ENCODE measurements around the gene TRPC3.

The TRPC3 gene

GRCh38 chr4:121988950-121989349, 37.1 kb upstream of the TRPC3 start:
- H3K27ac ChIP-seq: no peak overlapping the region
- TF ChIP-seq ZFX (IDR thresholded peaks at IDR 0.05; ENCODE audit: borderline replicate concordance): no peak

DNA sequence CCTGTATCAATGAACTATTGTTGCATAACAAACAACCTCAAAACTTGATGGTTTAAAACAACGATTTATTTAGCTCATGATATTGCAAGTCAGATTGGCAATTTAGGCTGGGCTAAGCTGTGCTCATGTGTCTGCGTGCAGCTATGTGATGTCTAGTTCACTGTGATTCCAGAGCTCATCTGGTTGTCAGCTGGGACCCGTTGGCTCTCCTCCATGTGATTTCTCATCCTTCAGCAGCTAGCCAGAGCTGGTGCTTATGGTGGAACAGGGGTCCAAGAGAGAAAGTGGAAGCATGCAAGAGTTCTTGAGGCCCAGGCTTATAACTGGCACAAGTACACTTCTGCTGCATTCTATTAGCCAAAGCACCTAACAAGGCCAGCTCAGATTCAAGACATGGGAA, 28.8 kb upstream of the TRPC3 start:
- TF ChIP-seq, protein P1, sequence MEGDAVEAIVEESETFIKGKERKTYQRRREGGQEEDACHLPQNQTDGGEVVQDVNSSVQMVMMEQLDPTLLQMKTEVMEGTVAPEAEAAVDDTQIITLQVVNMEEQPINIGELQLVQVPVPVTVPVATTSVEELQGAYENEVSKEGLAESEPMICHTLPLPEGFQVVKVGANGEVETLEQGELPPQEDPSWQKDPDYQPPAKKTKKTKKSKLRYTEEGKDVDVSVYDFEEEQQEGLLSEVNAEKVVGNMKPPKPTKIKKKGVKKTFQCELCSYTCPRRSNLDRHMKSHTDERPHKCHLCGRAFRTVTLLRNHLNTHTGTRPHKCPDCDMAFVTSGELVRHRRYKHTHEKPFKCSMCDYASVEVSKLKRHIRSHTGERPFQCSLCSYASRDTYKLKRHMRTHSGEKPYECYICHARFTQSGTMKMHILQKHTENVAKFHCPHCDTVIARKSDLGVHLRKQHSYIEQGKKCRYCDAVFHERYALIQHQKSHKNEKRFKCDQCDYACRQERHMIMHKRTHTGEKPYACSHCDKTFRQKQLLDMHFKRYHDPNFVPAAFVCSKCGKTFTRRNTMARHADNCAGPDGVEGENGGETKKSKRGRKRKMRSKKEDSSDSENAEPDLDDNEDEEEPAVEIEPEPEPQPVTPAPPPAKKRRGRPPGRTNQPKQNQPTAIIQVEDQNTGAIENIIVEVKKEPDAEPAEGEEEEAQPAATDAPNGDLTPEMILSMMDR (IDR thresholded peaks at IDR 0.05): no peak
- no peak for TF ChIP-seq ZFX (IDR thresholded peaks at IDR 0.05; ENCODE audit: borderline replicate concordance)
- no peak overlapping the region for H3K27ac ChIP-seq

GRCh38 chr4:121978172-121978516, 26.3 kb upstream of the TRPC3 start:
- no peak overlapping the region for H3K27ac ChIP-seq
- TF ChIP-seq, protein P1 (IDR thresholded peaks at IDR 0.05): no peak
- TF ChIP-seq ZFX (IDR thresholded peaks at IDR 0.05; ENCODE audit: borderline replicate concordance): no peak

GRCh38 chr4:121977251-121978171, 25.7 kb upstream of the TRPC3 start:
- H3K27ac ChIP-seq: no peak overlapping the region
- TF ChIP-seq, protein P1 (IDR thresholded peaks at IDR 0.05): no peak
- no peak for TF ChIP-seq ZFX (IDR thresholded peaks at IDR 0.05; ENCODE audit: borderline replicate concordance)

DNA sequence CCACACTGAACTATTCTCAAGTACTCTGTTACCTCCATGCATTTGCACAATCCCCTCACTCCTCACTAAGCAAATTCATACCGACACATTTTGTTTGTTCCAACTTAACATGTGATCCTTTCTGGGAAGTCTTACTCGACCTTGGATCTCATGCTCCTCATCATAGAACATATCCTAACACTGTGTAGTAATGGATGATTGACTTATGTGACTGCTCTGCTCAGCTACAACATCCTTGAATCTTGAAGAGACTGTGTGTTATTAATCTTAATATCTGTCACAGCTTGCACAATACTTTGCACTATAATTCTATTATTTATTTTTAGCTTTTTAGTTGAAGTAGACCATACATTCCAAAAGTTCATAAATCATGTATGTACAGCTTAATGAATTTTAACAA, 23.9 kb upstream of the TRPC3 start:
- TF ChIP-seq, protein P1 (IDR thresholded peaks at IDR 0.05): no peak
- TF ChIP-seq ZFX (IDR thresholded peaks at IDR 0.05; ENCODE audit: borderline replicate concordance): no peak
- no peak overlapping the region for H3K27ac ChIP-seq

GRCh38 chr4:121973816-121974215, 22.0 kb upstream of the TRPC3 start:
- no peak overlapping the region for H3K27ac ChIP-seq
- TF ChIP-seq ZFX (IDR thresholded peaks at IDR 0.05; ENCODE audit: borderline replicate concordance): no peak
- TF ChIP-seq, protein P1 (IDR thresholded peaks at IDR 0.05): no peak

- no peak overlapping the region for H3K27ac ChIP-seq
- no peak for TF ChIP-seq ZFX (IDR thresholded peaks at IDR 0.05; ENCODE audit: borderline replicate concordance)
Measured at GRCh38 chr4:121968859-121969258, 17.0 kb upstream of the TRPC3 start.

GRCh38 chr4:121964958-121965357, 13.1 kb upstream of the TRPC3 start:
- TF ChIP-seq, protein P1 (IDR thresholded peaks at IDR 0.05): no peak
- no peak for TF ChIP-seq ZFX (IDR thresholded peaks at IDR 0.05; ENCODE audit: borderline replicate concordance)
- H3K27ac ChIP-seq: no peak overlapping the region
